A549 (cell line): Measurements from ENCODE around the gene OCA2. TPM values are rescaled to one million over a fixed set of nuclear protein-coding genes. Genes with fewer than 3 reads are reported as not detected.

Source experiments
- ATAC-seq, 2 experiments: fragments of 200-7000 bp in 1 of 2; fragments of >200 bp in 1 of 2; cut with Nextera tagmentation in 1 of 2; cut with Tn5 transposase in 1 of 2; 3 replicates each; pipeline versions ENCODE4 v1.8.0 to v1.9.1; 2018 to 2020; ENCODE audit warnings: mild to moderate bottlenecking in 1 of 2, moderate library complexity in 1 of 2
- CTCF ChIA-PET: fragments of 300-600 bp; sonication (Branson Sonifier 250); formaldehyde crosslinking; extraction: SDS; loops from one replicate; lab custom pipeline; 2021; ENCODE audit warnings: antibody characterized with exemption, inconsistent platforms; lab: Yijun Ruan, JAX
- POLR2A ChIA-PET: fragments of 350-600 bp; formaldehyde crosslinking; extraction: SDS; loops from one replicate; lab custom pipeline; 2021; ENCODE audit warnings: antibody characterized with exemption, inconsistent platforms; lab: Yijun Ruan, JAX
- DNase-seq, 2 experiments: peaks; one replicate each; pipeline versions ENCODE4 v3.0.0 to v3.0.0-alpha.2; 2011 to 2016; ENCODE audit warnings: low read depth in 1 of 2, low spot score in 1 of 2
- FAIRE-seq: peaks from 2 replicates; lab custom pipeline; 2011; peaks lifted over from hg19 to GRCh38; lab: Jason Lieb, UNC
- H3K27ac ChIP-seq, 2 experiments: fragments of >200 bp; sonication (Bioruptor Twin); formaldehyde crosslinking; 3 replicates each; pipeline ENCODE4 v1.5.1; 2016 to 2017
- H3K4me1 ChIP-seq: fragments of >200 bp; sonication (Bioruptor Twin); formaldehyde crosslinking; 3 replicates; pipeline ENCODE4 v1.6.1; 2016
- H3K4me2 ChIP-seq: fragments of >200 bp; sonication (Bioruptor Twin); formaldehyde crosslinking; 3 replicates; pipeline ENCODE4 v1.6.1; 2016
- H3K4me3 ChIP-seq: fragments of >200 bp; sonication (Bioruptor Twin); formaldehyde crosslinking; 3 replicates; pipeline ENCODE4 v1.5.1; 2016
- H3K9me3 ChIP-seq: fragments of >200 bp; sonication (Bioruptor Twin); formaldehyde crosslinking; 3 replicates; pipeline ENCODE4 v1.6.1; 2016
- BHLHE40 ChIP-seq: IDR thresholded peaks from 2 replicates; pipeline ENCODE4 v1.6.1; 2012; ENCODE audit warnings: low read depth, low read length, inconsistent platforms
- CEBPB ChIP-seq, 2 experiments: fragments of >200 bp in 1 of 2; sonication (Bioruptor Twin) in 1 of 2; formaldehyde crosslinking in 1 of 2; IDR thresholded peaks; 2 replicates each; pipeline ENCODE4 v1.6.1; 2012 to 2016
- CHD4 ChIP-seq: fragments of 200-600 bp; sonication (generic); IDR thresholded peaks from 2 replicates; pipeline ENCODE4 v1.6.1; 2016; ENCODE audit warnings: antibody characterized with exemption, mild to moderate bottlenecking, borderline replicate concordance
- EHF ChIP-seq: fragments of 250-450 bp; sonication (Bioruptor Pico); IDR thresholded peaks from 2 replicates; pipeline ENCODE4 v1.5.0; 2020; ENCODE audit warnings: mild to moderate bottlenecking
- EHMT2 ChIP-seq: fragments of 200-600 bp; sonication (generic); IDR thresholded peaks from 2 replicates; pipeline ENCODE4 v1.6.1; 2016; ENCODE audit warnings: antibody characterized with exemption, low read depth, mild to moderate bottlenecking, moderate library complexity
- ESRRA ChIP-seq: fragments of 150-350 bp; IDR thresholded peaks from 2 replicates; pipeline ENCODE4 v1.6.1; 2014; ENCODE audit warnings: mild to moderate bottlenecking, low read length, borderline replicate concordance
- FOSB ChIP-seq: fragments of 250-450 bp; sonication (Bioruptor Pico); IDR thresholded peaks from 2 replicates; pipeline ENCODE4 v1.5.0; 2020; ENCODE audit warnings: mild to moderate bottlenecking, moderate library complexity
- FOSL2 ChIP-seq, 2 experiments: fragments of 450-650 bp in 1 of 2; fragments of >200 bp in 1 of 2; sonication (Bioruptor Twin) in 1 of 2; formaldehyde crosslinking; IDR thresholded peaks; 2 replicates each; pipeline versions ENCODE4 v1.5.0 to v1.6.1; 2016 to 2020; ENCODE audit warnings: mild to moderate bottlenecking in 1 of 2, moderate library complexity in 1 of 2
- HEYL ChIP-seq: fragments of 250-450 bp; sonication (Bioruptor Pico); IDR thresholded peaks from 2 replicates; pipeline ENCODE4 v1.8.0; 2021; ENCODE audit warnings: mild to moderate bottlenecking, moderate library complexity
- HOXB13 ChIP-seq: fragments of 250-450 bp; sonication (Bioruptor Pico); IDR thresholded peaks from 2 replicates; pipeline ENCODE4 v1.5.0; 2020; ENCODE audit warnings: low read depth, mild to moderate bottlenecking, moderate library complexity
- MAZ ChIP-seq: fragments of 150-350 bp; IDR thresholded peaks from 2 replicates; pipeline ENCODE4 v1.6.1; 2014; ENCODE audit warnings: antibody characterized with exemption, low read depth, low read length, borderline replicate concordance
- MYC ChIP-seq: IDR thresholded peaks from 2 replicates; pipeline ENCODE4 v1.6.1; 2012; ENCODE audit warnings: mild to moderate bottlenecking, inconsistent platforms, low read length, improper control_type of control experiment, borderline replicate concordance
- NR3C1 ChIP-seq: fragments of >200 bp; sonication (Bioruptor Twin); formaldehyde crosslinking; IDR thresholded peaks from 3 replicates; pipeline ENCODE4 v1.6.1; 2017
- PHF8 ChIP-seq: fragments of 200-600 bp; sonication (generic); IDR thresholded peaks from 2 replicates; pipeline ENCODE4 v1.6.1; 2016; ENCODE audit warnings: low read depth, mild to moderate bottlenecking, antibody characterized with exemption, moderate library complexity, borderline replicate concordance
- POLR2A ChIP-seq: IDR thresholded peaks from 2 replicates; pipeline ENCODE4 v1.6.1; 2012; ENCODE audit warnings: mild to moderate bottlenecking, low read length
- RAD21 ChIP-seq, 2 experiments: fragments of >200 bp in 1 of 2; sonication (Bioruptor Twin) in 1 of 2; formaldehyde crosslinking in 1 of 2; IDR thresholded peaks in 1 of 2; conservative IDR thresholded peaks in 1 of 2; 2 replicates in 1 of 2; 3 replicates in 1 of 2; pipeline ENCODE4 v1.6.1; 2012 to 2018; ENCODE audit warnings: inconsistent platforms in 1 of 2
- RNF2 ChIP-seq: fragments of 200-600 bp; sonication (generic); IDR thresholded peaks from 2 replicates; pipeline ENCODE4 v1.6.1; 2016; ENCODE audit warnings: low read depth, mild to moderate bottlenecking, antibody characterized with exemption, moderate library complexity, borderline replicate concordance
- SMC3 ChIP-seq: fragments of >200 bp; sonication (Bioruptor Twin); formaldehyde crosslinking; IDR thresholded peaks from 3 replicates; pipeline ENCODE4 v1.6.1; 2018; ENCODE audit warnings: inconsistent platforms
- SREBF2 ChIP-seq: fragments of 450-650 bp; IDR thresholded peaks from 2 replicates; pipeline ENCODE4 v1.6.1; 2014; ENCODE audit warnings: mild to moderate bottlenecking, moderate library complexity
- ZNF302 ChIP-seq: fragments of 250-450 bp; sonication (Bioruptor Pico); IDR thresholded peaks from 2 replicates; pipeline ENCODE4 v1.9.0; 2021; ENCODE audit warnings: inconsistent platforms, mild to moderate bottlenecking, moderate library complexity
- WGBS: methylation state at CpG from one replicate; pipeline ENCODE4 v1.1.6; 2017; ENCODE audit errors: missing lambda C conversion rate; 5-methylcytosine and 5-hydroxymethylcytosine counted together
- polyA plus RNA-seq, 4 experiments: library from polyadenylated mRNA; depleted of rRNA in 3 of 4; stranded (reverse); fragments of >200 nt; fragmentation: RNase III in 1 of 4; extraction: RNeasy Plus Mini Kit Qiagen cat#74134 plus additional on column Dnase treatment in 1 of 4; gene quantifications; 2 replicates in 3 of 4; 3 replicates in 1 of 4; pipeline ENCODE4 v1.2.3, GENCODE V29; 2011 to 2017
- TF ChIP-seq, protein P1 (sequence below): fragments of 200-600 bp; sonication (generic); IDR thresholded peaks from 2 replicates; pipeline ENCODE4 v1.6.1; 2016; ENCODE audit warnings: antibody characterized with exemption, mild to moderate bottlenecking, moderate library complexity
- TF ChIP-seq, protein P2 (sequence below): fragments of 250-450 bp; sonication (Bioruptor Pico); IDR thresholded peaks from 2 replicates; pipeline ENCODE4 v1.5.0; 2020; ENCODE audit warnings: low read depth, mild to moderate bottlenecking, moderate library complexity
- TF ChIP-seq, protein P3 (sequence below): IDR thresholded peaks from 2 replicates; pipeline ENCODE4 v1.6.1; 2012

OCA2 gene
- polyA plus RNA-seq, 2 of the 4 experiments (the other 2 are of a cell fraction) = 0.17 to 0.25 TPM

DNA sequence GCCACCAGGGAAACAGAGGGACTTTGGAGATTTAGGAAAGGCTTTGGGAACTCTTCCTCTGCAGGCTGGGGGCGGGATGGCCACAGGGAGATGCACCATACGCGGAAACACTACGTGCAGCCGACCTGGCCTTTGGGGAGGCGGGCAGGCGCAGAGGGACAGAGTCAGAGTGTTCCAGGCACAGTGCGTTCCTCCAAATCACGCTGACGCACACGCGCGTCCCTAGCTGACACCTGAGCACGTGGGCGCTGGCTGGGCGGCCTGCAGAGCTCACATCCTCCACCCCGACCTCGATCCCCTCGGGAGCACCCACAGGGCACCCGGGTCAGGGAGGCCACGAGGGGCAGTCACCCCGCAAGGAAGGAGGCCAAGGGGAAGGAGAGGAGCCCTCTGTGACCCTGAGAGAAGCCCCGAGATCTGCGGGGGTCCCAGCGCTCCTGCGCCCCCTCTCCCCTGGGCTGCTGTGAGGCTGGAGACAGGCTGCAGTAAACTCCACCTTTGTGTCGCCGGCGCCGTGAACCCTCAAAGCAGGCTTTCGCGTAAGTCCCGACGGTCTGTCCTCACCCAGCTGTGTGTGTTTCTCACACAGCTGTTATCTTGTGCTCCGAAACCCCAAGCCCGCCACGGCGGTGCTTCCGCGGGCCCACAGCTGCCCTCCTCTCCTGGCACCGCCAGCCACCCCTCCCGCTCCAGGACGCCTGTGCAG, 196.3 kb downstream of the OCA2 start:
- DNase-seq = no peak
- FAIRE-seq = no peak
- 60% methylated on average over 43 of the region's 43 CpGs for WGBS
- Histone ChIP-seq H3K4me1 (no peaks in the 10 kb centered on the region), H3K27ac (no peak overlapping the region), H3K4me3 (no peak overlapping the region), H3K9me3 (no peaks in the 10 kb centered on the region; the same call in 2 of the 3 replicates), H3K4me2 (no peak overlapping the region)
- CTCF ChIA-PET = interaction anchor here (0.7 kb wide), 1 partner anchor 140 kb away, joined by 3 read pairs; no protein-coding TSS in a partner anchor
- no peak for ATAC-seq
- POLR2A ChIA-PET = no interaction called here
- TF ChIP-seq NR3C1 (no peak), RNF2 (no peak), HOXB13 (CRISPR knock-in tag) (no peak), MAZ (no peak)
- TF ChIP-seq, protein P1, sequence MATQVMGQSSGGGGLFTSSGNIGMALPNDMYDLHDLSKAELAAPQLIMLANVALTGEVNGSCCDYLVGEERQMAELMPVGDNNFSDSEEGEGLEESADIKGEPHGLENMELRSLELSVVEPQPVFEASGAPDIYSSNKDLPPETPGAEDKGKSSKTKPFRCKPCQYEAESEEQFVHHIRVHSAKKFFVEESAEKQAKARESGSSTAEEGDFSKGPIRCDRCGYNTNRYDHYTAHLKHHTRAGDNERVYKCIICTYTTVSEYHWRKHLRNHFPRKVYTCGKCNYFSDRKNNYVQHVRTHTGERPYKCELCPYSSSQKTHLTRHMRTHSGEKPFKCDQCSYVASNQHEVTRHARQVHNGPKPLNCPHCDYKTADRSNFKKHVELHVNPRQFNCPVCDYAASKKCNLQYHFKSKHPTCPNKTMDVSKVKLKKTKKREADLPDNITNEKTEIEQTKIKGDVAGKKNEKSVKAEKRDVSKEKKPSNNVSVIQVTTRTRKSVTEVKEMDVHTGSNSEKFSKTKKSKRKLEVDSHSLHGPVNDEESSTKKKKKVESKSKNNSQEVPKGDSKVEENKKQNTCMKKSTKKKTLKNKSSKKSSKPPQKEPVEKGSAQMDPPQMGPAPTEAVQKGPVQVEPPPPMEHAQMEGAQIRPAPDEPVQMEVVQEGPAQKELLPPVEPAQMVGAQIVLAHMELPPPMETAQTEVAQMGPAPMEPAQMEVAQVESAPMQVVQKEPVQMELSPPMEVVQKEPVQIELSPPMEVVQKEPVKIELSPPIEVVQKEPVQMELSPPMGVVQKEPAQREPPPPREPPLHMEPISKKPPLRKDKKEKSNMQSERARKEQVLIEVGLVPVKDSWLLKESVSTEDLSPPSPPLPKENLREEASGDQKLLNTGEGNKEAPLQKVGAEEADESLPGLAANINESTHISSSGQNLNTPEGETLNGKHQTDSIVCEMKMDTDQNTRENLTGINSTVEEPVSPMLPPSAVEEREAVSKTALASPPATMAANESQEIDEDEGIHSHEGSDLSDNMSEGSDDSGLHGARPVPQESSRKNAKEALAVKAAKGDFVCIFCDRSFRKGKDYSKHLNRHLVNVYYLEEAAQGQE = no peak
- TF ChIP-seq, protein P2, sequence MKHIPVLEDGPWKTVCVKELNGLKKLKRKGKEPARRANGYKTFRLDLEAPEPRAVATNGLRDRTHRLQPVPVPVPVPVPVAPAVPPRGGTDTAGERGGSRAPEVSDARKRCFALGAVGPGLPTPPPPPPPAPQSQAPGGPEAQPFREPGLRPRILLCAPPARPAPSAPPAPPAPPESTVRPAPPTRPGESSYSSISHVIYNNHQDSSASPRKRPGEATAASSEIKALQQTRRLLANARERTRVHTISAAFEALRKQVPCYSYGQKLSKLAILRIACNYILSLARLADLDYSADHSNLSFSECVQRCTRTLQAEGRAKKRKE = no peak

DNA sequence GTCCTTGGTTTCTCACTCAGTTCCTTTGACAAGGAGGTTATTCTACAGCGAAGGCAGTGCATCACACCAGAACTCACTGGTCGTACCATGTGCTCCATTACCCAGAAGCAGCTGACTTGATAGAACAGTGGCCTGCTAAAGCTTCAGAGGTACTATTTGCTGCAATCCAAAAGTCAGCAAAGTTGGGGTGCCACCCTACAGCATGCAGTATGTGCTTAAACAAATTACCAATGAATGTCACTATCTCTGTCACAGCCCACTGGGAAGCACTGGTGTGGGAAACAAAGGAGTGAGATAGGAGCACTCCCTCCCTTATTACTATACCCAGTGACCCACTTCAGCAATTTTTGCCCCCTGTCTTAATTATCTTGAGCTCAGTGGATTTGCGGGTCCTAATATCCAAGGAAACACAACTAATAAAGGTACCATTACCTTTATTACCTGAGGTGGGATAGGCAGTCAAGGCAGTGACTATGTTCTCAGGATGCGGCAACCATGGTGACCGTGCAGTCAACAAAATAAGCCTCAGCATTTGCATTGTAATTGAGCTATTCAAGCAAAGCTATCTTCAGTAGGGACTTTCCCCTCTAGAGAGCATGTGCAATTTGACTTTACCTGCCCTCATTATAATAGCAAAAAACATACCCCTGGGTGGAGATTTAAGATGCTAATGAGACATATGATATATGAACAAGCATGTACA, 199.4 kb downstream of the OCA2 start:
- DNase-seq = no peak
- H3K4me2 ChIP-seq = no peak overlapping the region
- 42% methylated on average over 5 of the region's 5 CpGs for WGBS
- no peak overlapping the region for H3K27ac ChIP-seq
- TF ChIP-seq EHF (no peak), MYC (no peak)
- H3K9me3 ChIP-seq = no peaks in the 10 kb centered on the region; the same call in 2 of the 3 replicates
- ChIA-PET CTCF (no interaction called here), POLR2A (no interaction called here)
- no peak overlapping the region for H3K4me3 ChIP-seq
- no peak for FAIRE-seq
- H3K4me1 ChIP-seq = no peaks in the 10 kb centered on the region
- ATAC-seq = no peak

DNA sequence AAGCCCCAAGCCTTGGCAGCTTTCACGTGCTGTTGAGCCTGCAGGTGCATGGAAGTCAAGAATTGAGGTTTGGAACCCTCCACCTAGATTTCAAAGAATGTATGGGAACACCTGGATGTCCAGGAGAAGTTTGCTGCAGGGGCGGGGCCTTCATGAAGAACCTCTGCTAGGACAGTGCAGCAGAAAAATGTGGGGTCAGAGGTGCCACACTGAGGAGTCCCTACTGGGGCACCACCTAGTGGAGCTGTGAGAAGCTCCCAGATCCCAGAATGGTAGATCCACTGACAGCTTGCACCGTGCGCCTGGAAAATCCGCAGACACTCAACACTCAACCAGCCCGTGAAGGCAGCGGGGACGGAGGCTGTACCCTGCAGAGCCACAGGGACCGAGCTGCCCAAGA, 201.6 kb downstream of the OCA2 start:
- no peak for DNase-seq
- H3K4me1 ChIP-seq = no peaks in the 10 kb centered on the region
- CTCF ChIA-PET = no interaction called here
- TF ChIP-seq RAD21 (conservative IDR thresholded peaks at IDR 0.05 in 1 of 2, IDR thresholded peaks at IDR 0.05 in 1 of 2) (peak in 1 of 2 experiments; percentile 13; a peak in 1 of 5 replicates), ESRRA (no peak)
- ATAC-seq = peak in 1 of 2 experiments; percentile 50; a peak in 2 of 6 replicates
- no peak for FAIRE-seq
- H3K27ac ChIP-seq = no peak overlapping the region
- WGBS = 12% methylated on average over 9 of the region's 9 CpGs
- no peak overlapping the region for H3K4me2 ChIP-seq
- POLR2A ChIA-PET = no interaction called here
- H3K4me3 ChIP-seq = no peak overlapping the region
- H3K9me3 ChIP-seq = no peaks in the 10 kb centered on the region; the same call in 2 of the 3 replicates

DNA sequence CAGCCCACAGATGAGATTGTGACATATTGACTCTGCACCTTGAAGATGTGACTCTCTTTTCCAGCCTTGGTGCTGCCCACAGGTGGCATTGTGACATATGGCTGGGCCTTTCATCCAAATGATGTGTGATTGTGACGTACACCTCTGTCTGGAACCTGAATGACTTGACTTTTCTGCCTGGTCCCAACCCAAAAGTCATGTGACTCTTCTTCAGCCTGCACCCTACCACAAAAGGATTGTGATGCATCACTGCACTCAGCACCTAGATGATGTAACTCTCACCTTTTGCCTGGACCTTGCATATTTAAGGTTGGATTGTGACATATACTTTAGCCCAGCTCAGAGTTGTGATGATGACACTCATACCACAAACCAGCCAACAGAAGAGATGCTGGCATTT, 204.5 kb downstream of the OCA2 start:
- ChIA-PET CTCF (interaction anchor here (0.6 kb wide), 1 partner anchor 971 kb away, joined by 4 read pairs; no protein-coding TSS in a partner anchor), POLR2A (no interaction called here)
- WGBS = 0% methylated on average over 1 of the region's 1 CpG
- Histone ChIP-seq H3K4me2 (no peak overlapping the region), H3K4me1 (no peaks in the 10 kb centered on the region), H3K9me3 (no peaks in the 10 kb centered on the region; the same call in 1 of the 3 replicates), H3K4me3 (no peak overlapping the region), H3K27ac (no peak overlapping the region)
- DNase-seq (no peak), ATAC-seq (no peak), FAIRE-seq (no peak)
- TF ChIP-seq FOSL2 (IDR thresholded peaks at IDR 0.05) = no peak
- TF ChIP-seq FOSL2 (CRISPR knock-in tag; IDR thresholded peaks at IDR 0.05) = no peak
- TF ChIP-seq EHMT2 = no peak
- no peak for TF ChIP-seq SMC3
- TF ChIP-seq SREBF2 = no peak
- no peak for TF ChIP-seq POLR2A
- TF ChIP-seq RNF2 = no peak
- TF ChIP-seq CHD4 = no peak
- TF ChIP-seq ZNF302 (CRISPR knock-in tag) = no peak
- TF ChIP-seq CEBPB (IDR thresholded peaks at IDR 0.05) = no peak
- TF ChIP-seq MAZ = no peak
- no peak for TF ChIP-seq FOSB (CRISPR knock-in tag)
- TF ChIP-seq, protein P3, sequence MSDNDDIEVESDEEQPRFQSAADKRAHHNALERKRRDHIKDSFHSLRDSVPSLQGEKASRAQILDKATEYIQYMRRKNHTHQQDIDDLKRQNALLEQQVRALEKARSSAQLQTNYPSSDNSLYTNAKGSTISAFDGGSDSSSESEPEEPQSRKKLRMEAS = no peak
- TF ChIP-seq BHLHE40 = no peak
- no peak for TF ChIP-seq PHF8
- TF ChIP-seq HEYL = no peak
